NCI-H2081 treated with DMSO at 0.1 percent for 48 hours (cell line): Measurements from ENCODE around the gene C1QTNF1.
"Not testable (repeated sequence)": the region's sequence is repeated elsewhere in the genome, so short reads cannot be mapped to it uniquely, and the experiment has no call there.

Experiments
- DNase-seq: peaks from one replicate; lab custom pipeline; 2025; lab: John Stamatoyannopoulos, UW

C1QTNF1 gene

DNA sequence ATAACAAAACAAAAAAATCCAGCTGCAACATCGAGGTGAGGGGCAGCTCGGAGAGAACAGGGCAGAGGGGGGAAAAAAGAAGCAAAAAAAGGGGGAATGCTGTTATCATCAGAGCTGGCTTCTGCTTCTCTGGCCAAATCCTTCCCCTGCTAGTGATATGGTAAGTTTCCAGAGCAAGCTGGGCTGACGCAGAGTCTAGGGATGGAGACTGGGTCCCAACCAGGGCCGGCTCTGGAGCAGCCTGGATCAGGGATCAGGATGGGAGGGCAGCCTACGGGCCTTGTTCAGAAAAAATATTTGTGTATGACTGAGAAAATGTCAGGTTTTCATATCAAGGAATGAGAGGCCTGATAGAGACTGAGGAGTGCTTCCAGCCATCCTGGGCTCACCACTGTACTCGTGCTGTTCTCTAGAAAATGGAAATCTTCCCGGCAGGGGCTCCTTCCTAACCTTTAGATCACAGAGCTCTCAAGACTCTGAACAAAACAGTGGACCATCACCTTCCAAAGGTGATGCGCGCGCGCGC lies 726 bp upstream of the C1QTNF1 start:
- no peak for DNase-seq

DNA sequence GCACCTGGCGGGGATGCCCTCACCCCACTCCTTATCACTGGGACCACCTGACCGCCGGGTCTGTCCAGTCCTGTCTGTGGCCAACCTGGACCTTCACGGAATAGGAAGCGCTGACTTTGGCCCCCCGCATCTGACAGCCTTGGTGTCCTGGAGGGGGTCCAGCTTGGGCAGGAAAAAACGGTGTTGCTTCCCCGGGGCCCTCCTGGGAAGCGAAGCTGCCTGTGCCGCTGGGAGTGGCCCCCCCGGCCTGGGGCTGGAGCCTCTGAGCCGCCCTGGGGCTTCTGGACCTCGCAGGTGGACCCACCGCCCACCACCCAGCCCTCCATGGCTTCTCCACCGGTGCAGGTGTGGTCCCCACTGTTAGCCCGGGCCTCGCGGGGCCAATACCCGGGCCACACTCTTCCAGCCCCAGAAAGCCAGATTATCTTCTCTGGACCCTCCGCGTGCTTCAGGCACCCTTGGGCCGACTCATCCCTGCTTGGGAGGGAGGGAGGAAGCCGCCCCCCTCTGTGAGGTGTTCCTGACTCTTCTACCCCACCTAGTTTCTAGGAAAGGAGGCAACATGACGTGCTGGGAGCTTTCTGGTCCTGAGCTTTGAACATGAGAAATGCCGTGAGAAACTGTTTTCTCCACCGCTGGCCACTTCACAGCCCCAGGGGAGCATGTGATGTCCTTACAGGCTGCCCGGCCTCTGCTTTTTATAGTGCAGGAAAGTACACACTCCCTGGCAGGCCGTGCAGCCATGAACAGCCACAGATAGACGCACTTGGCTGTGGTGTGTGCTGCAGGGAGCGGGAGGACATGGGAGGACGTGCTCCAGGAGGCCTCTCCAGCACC lies 1.1 kb downstream of the C1QTNF1 start:
- DNase-seq: no peak

DNA sequence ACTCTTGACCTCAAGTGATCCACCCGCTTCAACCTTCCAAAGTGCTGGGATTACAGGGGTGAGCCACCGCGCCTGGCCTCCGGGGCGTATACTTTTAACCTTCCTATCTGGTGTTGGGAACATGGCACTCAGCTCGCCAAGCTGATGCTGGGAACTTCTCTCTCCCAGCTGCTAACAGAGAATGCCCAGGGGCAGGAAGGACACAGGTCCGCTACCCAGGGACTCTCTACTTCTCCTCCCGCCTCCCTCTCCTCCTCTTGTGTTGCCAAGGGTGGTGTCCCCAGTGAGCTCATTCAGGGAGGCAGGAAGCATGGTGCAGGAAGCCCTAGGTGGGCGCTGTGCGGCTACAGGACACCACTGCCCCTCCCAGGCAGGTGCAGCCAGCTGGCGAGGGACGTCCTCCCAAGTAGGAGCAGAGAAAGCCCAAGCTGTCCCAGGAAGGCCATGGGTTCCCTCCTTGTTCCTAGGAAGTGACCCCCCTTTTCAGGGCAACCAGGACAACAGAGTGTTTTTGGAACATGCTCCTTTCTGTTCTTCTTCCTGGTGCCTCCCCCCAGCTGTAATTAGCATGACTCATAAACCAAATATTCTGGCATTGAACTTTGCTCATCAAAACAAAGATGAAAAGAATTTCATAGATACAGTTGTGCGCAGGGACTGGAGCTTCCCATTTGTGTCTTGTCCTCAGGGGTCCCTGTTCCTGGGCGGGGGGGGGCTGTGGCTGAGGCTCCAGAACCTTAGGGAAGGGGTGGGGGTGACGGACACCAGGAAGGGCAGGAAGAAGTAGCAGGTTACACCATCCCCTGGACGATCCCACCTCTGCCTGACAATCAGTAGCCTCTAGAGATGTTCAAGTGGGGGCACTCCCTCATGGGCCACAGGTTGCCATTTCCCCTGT lies 2.7 kb downstream of the C1QTNF1 start:
- no peak for DNase-seq

DNA sequence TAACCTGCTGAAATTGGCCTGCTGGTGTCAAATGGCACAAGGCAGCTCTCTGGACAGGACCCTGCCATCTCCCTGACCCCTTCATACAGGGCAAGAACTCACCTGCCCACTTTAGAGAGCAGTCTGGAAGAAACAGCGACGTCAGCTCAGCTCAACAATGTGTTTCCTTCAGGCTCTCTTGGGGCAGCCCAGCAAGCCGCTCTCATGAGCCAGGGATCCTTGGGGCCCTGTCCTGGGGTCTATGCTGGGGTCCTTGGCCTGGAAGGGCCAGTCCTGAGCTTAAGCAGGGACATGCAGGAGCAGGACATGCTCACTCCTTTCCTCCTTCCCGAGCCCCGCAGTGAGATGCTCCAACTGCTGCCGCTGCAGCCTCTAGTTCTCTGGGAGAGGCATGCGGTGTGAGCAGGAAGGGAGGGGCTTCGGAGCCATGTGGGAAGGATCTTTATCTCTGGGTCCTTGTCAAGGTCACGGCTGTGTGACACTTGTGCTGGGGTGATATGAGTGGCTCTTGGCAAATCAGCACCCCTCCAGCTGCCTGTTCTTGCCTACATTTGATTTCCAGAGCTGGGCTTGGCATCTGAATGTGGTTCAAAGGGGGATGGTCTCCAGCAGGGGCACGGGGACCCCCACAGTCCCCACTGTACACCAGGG lies 3.4 kb downstream of the C1QTNF1 start:
- no peak for DNase-seq

DNA sequence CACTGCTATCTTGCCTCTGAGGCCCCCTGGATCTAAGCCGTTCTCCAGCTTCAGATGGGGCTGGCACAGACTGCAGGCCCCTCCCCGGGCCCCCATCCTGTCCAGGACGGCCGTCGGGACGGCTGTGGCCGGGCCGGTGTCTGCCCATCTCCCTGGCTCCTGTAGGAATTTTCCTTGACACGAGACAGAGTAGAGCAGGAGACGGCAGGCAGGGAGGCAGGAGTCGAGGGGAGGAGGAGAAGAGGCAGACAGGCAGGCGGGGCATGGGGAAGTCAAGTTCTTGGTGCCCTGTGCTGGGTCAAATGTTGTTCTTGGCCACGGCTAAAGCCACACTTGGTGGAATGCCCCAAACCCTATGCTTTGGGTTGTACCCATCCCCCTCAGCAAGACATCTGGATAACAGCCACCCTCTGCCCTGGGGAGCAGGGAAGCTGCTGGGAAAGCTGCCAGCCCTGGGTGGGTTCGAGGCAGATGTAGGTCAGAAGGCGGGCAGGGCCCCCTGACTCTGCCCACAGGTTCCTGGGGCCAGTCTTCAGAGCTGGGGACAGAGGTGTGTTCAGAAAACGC lies 4.0 kb downstream of the C1QTNF1 start:
- no peak for DNase-seq

DNA sequence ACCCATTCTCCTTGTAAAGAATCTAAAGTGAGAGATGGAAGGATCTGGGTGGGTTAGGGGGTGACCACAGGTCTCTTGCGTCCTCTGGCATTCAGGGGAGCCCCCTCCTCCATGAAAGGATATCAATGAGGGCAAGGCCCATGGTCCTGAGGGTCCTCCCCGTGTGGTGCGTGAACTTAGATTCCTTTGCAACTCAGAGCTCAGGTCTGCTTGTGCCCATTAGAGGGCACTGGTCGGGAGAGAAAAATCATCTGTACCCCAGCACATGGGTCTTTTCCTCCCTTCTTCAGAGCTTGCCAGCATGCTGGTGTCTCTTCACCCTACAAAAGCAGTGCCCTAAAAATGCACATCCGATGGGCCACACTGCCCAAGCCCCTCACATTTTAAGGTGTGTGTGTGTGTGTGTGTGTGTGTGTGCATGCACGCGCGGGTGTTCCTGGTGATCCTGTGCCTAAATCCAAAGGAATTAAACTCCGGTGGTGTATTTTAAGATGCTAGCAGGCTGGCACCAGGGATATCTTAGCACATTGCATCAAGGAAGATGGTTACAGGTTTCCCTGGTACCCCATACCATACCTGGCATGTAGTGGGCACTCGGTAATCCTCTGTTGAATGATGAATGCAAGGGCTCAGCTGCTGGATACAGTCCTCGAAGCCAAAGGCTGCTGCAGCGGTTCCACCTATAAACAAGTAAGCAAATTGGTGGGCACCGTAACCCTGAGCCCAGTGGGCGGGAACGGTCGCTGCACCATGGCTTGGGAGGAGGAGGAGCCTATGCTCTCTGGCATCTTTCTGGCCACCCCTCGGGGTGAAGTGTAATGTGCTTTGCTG lies 4.7 kb downstream of the C1QTNF1 start:
- DNase-seq: no peak

DNA sequence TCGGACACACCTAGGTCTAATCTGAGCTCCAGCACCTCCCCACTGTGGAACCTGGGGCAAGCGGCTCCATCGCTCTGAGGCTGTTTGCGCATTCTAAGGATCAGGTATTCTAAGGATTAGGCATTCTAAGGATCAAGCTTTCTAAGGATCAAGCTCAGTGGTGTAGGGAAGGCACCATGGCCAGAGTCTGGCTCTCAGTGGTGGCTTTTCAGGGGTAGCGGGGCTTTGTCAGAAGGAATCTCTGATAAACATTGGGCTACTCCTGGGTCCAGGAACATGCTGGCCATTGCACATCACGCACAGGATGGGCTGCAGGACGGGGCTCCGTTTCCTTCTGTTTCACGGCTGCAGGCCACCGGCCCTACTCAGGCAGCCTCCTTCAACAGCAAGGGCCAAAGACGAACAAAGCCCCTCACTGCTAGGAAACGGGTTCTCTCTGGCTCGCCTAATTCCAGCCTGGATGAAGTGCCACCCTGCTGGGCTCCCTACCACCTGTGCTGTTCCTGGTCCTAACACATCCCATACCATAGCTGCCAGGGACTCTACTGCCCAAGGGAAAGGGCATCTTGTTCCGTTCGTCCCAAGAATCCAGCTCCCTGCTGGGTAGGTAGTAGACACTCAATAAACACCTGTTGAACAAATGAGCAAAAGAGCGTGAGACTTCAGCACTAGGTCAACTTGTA lies 5.5 kb downstream of the C1QTNF1 start:
- no peak for DNase-seq

DNA sequence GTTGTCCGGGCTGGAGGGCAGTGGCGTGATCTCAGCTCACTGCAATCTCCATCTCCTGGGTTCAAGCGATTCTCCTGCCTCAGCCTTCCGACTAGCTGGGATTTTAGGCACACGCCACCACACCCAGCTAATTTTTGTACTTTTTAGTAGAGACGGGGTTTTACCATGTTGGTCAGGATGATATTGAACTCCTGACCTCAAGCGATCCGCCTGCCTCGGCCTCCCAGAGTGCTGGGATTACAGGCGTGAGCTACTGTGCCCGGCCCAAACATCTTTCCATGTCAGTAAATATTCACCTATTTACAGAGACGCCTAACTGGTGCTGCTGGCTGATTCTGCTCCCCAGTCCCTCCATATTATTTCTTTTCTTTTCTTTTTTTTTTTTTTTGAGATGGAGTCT lies 6.7 kb downstream of the C1QTNF1 start:
- DNase-seq: not testable (repeated sequence)

DNA sequence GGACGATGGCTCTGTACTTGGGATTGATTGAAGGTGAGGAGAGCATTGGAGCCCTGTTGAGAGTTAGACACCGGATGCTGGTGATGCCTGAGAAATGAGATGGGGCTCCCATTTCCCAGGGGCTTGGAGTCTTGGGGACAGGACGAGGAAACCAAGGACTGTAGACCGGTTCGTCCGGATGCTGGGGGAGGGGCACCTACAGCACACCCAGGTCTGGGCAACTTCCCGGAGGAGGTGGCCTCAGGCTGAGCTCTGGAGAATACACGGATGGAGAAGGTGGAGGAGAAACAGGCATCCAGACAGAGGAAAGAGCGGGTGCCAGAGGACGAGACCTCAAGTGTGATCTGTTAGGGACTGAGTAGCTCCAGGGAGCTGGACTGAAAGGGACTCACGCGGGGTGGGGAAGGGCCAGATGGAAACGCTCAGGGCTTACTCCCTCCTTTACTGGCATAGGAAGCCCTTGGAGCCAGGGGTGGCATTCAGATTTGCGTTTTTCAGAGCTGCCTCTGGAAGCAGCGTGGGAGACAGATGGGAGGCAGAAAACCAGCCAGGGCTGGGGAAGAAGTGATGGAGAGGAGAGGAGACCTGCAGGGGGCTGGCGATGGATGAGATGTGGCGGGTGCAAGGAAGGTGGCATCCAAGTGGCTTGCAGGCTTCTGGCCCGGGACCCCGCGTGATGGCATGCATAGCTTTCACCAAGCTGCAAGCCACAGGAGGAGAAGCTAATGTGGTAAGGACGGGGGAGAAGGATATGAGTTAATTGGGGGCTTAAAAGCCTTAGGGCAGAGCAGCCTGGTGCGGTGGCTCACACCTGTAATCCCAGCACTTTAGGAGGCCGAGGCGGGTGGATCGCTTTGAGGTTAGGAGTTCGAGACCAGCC lies 8.3 kb downstream of the C1QTNF1 start:
- DNase-seq: no peak

DNA sequence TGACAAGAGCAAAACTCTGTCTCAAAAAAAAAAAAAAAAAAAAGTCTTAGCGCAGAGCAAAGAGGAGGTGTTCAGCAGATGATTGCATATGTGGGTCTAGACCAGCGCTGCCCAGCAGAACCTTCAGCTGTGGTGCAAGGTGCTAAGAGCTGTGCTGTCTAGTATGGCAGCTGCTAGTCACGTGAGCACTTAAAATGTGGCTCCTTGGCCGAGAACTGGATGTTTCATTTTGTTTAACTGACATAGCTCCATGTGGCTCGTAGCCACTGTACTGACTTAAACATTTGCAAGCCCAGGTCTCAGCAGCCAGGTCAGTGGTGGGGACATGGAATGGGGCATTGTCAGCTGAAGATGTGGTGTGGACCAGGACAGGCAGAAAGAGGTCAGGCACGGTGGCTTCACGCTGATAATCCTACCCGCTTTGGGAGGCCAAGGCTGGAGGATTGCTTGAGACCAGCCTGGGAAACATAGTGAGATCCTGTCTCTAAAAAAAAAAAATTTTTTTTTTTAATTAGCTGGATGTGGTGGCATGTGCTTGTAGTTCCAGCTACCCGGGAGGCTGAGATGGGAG lies 9.2 kb downstream of the C1QTNF1 start:
- no peak for DNase-seq

DNA sequence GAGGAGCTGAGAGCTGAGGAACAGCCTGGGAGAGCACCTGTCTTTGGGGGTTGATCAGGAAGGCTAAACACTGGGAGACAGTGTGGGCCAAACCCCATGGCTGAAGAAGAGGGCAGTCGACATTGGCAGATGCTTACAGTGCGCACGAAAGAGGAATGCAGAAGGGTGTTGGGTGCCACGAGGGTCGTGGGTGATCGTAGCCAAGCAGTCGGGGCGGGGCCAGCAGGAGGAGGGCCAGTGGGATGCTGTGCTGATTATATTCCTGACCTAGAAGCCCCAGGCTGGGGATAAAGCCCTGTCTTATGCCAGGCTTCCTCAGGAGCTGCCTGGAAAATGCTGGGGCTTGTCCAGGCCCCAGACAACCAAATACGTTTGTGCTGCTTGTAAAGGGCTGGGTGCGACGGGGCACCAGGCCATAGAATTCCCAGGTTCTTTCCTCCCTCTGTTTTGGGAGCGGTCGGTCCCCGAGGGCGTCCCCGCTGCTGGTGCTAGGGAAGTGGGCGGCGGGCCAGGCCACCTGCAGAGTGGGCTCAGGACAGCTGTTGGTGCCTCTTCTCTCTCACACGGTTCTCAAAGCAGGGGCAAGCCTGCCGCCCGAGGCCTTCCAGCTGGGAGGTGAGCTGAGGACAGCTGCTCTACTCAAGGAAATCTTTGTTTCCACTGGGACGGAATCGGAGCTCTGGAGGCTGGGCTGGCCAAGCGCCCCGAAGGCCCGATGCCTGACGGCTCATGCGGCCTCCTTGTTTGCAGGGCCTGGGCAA lies 10.0 kb downstream of the C1QTNF1 start:
- DNase-seq: no peak

DNA sequence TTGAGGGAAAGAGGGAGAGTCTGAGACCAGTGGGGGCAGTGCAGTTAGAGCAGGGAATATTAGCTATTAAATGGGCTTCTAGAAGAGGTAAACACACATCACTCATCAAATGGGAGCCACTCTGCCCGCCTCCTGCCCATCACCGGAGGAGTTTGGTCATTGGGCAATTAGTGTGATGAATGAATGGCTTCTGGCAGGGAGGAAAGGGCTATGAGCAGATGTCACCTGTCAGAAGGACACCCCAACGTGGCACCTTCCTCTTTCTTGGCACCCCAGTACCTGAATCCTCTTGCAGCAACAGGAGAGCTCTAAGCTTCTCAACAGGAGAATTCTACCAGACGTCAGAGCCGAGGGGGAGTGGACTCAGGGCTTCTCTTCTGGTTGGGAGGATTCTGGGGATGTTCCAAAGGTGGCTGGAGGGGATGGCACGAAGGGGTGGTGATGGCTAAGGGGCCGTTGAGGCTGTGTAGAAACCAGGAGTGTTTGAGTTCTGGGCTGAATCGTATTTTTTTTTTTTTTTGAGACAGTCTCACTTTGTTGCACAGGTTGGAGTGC lies 11.0 kb downstream of the C1QTNF1 start:
- no peak for DNase-seq

DNA sequence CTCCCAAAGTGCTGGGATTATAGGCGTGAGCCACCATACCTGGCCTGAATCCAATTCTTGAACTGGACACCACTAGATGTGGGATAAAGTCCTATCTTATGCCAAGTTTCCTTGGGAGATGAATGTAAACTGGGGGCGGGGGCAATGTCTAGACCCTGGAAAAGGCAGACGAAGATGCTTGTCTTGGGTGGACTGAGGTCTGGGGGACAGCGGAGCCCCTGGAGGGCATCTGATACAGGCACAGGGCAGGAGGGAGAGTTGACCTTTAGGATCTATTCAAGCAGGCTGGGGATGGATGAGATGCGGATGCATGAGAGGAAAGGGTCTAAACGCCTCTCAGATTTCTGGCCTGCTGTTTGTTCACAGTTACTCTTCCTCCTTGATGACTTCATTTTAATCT lies 11.7 kb downstream of the C1QTNF1 start:
- DNase-seq: no peak

DNA sequence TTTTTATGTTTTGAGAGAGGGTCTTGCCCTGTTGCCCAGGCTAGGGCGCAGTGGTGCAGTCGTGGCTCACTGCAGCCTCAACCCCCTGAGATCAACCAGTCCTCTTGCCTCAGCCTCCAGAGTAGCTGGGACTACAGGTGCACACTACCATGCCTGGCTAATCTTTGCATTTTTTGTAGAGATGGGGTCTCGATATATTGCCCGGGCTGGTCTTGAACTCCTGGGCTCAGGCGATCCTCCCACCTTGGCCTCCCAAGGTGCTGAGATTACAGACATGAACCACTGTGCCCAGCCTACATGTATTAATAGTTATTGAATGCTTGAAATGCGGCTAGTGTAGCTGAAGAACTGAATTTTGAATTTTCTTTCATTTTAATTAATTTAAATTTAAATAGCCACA lies 12.2 kb downstream of the C1QTNF1 start:
- no peak for DNase-seq

DNA sequence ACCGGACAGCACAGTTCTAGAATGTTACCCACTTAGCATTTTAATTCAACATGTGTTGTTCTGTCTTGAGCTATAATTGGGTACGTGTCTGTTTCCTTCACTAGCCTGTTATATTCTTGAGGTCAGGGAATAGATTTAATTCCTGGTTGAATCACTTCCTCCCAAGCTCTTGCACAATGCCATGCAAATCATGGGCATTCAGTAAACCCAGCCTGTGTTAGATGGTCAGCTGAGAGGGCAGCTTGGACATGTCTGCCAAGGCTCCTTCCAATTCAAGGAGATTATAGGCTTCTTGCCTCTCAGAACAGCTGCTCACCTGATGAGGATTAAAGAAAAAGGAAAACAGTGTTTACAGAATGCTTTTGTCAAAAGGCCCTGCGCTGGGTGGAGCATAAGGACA lies 12.6 kb downstream of the C1QTNF1 start:
- DNase-seq: no peak

DNA sequence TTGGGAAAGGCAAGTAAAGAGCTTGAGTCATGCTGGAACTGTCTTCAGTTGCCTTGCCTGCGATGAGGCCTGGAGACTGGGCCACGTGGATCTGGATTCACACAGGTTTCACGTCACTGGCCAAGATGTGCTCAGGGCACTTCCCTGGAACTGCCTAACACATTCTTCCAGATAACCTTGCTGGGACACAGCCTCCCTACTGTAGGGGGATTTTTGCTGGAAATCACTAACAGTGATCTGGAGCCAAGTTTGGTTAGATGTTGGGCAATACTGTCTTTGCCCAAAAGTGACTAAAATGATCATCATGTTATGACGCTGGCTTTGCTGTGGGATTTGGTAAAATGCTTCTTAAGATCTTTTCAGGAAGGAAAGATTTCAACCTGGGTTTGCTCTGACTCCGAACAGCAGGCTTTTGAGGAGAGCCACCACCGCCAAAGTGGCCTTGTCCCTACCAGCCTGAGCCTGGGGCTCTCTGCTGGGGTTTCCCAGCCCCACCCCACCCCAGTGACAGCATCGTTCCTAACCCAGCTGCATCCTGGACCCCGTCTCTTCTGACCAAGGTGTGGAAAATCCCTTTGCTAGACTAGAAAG lies 14.7 kb downstream of the C1QTNF1 start:
- DNase-seq: no peak

DNA sequence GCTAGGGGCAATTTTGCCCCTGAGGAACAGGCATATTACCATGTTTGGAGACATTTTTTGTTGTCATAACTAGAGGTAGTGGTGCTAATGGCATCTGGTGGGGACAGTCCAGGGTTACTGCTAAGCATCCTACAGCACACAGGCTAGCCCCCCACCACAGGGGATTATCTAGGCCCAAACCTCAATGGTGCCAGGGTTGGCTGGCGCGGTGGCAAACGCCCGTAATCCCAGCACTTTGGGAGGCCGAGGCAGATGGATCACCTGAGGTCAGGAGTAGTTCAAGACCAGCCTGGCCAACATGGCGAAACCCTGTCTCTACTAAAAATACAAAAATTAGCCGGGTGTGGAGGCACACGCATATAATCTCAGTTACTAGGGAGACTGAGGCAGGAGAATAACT lies 15.2 kb downstream of the C1QTNF1 start:
- no peak for DNase-seq

DNA sequence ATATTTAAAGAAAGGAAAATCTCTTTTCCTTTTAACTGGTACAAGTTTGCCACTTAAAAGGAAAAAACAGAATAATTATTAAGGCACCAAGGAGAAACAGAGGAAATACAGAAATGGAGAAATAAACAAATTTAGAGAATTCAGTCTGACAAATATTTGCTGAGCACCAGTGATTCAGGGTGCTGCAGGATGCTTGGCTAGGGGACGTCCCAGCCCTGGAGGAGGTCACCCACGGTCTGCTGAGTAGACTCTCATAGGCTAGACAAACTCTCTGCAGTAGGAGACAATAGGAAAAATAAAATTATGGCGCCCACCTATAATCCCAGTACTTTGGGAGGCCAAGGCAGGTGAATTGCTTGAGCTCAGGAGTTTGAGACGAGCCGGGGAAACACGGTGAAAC lies 15.9 kb downstream of the C1QTNF1 start:
- DNase-seq: no peak
